Measurements from ENCODE around the gene CYS1.

CYS1 gene

DNA sequence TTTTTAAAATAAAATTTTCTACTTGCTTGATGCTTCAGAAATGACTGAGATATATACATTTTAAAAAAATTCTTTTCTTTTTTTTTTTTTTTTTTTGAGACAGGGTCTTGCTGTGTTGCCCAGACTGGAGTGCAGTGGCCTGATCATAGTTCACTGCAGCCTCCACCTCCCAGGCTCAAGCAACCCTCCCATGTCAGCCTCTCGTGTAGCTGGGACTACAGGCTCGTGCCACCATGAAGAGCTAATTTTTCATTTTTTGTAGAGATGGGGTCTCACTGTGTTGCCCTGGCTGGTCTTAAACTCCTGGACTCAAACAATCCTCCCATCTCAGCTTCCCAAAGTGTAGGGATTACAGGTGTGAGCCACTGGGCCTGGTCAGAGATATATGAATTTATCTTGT lies 12.9 kb downstream of the CYS1 start:
- no peak for DNase-seq (ENCODE audit: extremely low spot score)
- ChIA-PET CTCF (interaction anchor here (1.3 to 18.7 kb wide), 7 partner anchors 8 to 369 kb away, joined by 4 to 390 read pairs (median 69); partner anchors contain the start of genes CYS1 and KLF11), POLR2A (no interaction called here)
- TF ChIP-seq CTCF (IDR thresholded peaks at IDR 0.05; ENCODE audit: control extremely low read depth, extremely low read depth, low read depth, missing control alignments): no peak

DNA sequence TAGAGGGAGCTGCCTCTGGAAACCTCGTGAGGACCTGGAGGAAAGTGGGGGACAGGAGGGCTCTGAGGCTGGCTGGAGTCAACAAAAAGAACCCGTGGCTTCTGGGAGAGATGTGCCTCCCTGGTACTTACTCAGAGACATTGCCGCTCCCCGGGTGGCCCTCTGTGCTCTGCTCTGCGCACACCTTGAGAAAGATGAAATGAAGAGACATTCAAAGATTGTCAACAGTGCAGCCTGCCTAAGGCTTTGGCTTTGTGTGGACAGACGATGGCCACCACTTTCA lies 14.5 kb downstream of the CYS1 start:
- DNase-seq (ENCODE audit: extremely low spot score): no peak
- ChIA-PET POLR2A (no interaction called here), CTCF (interaction anchor here (1.4 to 18.7 kb wide), 4 partner anchors 11 to 371 kb away, joined by 3 to 390 read pairs (median 100); partner anchors contain the start of gene CYS1)
- no peak for TF ChIP-seq CTCF (IDR thresholded peaks at IDR 0.05; ENCODE audit: control extremely low read depth, extremely low read depth, low read depth, missing control alignments)

DNA sequence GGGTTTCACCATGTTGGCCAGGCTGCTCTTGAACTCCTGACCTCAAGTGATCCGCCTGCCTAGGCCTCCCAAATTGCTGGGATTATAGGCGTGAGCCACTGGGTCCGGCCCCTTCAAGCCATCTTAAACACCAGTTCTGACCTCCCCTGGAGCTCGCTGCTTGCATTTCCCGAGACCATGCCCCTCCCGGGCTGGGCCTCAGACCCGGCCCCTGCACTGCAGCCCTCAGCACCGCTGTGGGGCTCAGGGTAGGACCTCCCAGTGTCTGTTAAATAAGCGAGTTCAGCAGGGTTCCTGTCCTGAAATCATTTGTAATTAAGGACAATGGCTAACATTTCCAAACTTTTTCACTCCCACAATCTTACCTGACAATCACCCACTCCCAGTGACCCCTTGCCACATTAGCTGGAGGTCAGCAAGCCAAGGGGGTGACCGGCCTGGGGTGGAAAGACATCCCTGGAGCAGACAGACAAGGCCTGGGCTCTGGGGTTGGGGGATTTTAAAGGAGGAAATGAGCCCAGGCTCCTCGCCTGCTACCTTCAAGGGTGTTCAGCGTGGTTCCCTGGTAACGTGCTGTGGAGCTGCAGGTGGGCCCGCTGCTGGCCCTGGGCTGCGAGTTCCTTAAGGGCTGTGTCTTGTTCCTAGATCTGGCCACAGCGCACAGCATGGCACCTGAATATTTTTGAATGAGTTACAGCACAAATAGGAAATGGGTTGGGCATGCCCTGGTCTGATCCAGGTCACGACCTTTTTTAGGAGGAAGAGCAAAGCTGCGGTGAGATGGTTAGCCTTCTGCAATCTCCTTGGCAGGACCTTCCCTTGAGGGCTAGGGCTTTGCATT lies 15.1 kb downstream of the CYS1 start:
- no peak for TF ChIP-seq CTCF (IDR thresholded peaks at IDR 0.05; ENCODE audit: control extremely low read depth, extremely low read depth, low read depth, missing control alignments)
- DNase-seq (ENCODE audit: extremely low spot score): no peak
- POLR2A ChIA-PET: no interaction called here
- CTCF ChIA-PET: interaction anchor here (1.4 to 18.7 kb wide), 5 partner anchors 8 to 371 kb away, joined by 3 to 390 read pairs (median 6); partner anchors contain the start of gene CYS1

DNA sequence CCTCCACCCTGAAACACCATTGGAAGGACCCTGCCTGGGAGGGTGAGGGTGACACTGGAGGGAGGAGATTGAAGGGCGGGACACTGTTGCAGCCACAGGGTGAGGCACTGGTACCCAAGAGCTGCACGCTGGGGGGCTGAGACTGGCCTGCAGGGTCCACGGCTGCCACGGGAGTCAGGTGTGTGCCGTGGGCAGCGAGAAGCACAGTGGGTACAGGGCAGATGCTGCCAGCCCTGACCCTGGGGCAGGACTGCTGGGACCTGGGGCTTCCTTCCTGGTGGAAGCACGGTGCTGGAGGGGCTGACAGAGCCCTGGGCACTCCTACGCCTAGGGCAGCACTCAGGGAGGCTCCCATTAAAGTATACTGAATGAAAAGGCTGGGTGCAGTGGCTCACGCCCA lies 16.6 kb downstream of the CYS1 start:
- TF ChIP-seq CTCF (IDR thresholded peaks at IDR 0.05; ENCODE audit: control extremely low read depth, extremely low read depth, low read depth, missing control alignments): no peak
- CTCF ChIA-PET: interaction anchor here (1.3 to 1.7 kb wide), 2 partner anchors 9 kb away, joined by 3 to 6 read pairs; no protein-coding TSS in a partner anchor
- DNase-seq (ENCODE audit: extremely low spot score): no peak
- POLR2A ChIA-PET: no interaction called here

- CTCF ChIA-PET: interaction anchor here (0.8 to 1.3 kb wide), 3 partner anchors 9 to 14 kb away, joined by 3 read pairs; no protein-coding TSS in a partner anchor
- POLR2A ChIA-PET: no interaction called here
These were observed 17.3 kb downstream of the CYS1 start for GRCh38 chr2:10062931-10063365.

More at GRCh38 chr2:10062931-10063365, 17.3 kb downstream of the CYS1 start:
- no peak for TF ChIP-seq CTCF (IDR thresholded peaks at IDR 0.05; ENCODE audit: control extremely low read depth, extremely low read depth, low read depth, missing control alignments)
- no peak for DNase-seq (ENCODE audit: extremely low spot score)

All from GM10248 (cell line).